ES-I3 (cell line): ENCODE measurements around the gene RFX2.

Experiments
- H3K36me3 ChIP-seq: 2 replicates; pipeline ENCODE4 v1.6.1; 2013; ENCODE audit warnings: mild to moderate bottlenecking, low read length, control low read depth, moderate library complexity; ENCODE audit not compliant: insufficient read depth
- H3K4me1 ChIP-seq: 2 replicates; pipeline ENCODE4 v1.6.1; 2013; ENCODE audit warnings: mild to moderate bottlenecking, control low read depth, low read length; ENCODE audit not compliant: insufficient read depth
- H3K9ac ChIP-seq: 2 replicates; pipeline ENCODE4 v1.6.1; 2013; ENCODE audit warnings: low read depth, mild to moderate bottlenecking, low read length, moderate library complexity
- H3K9me3 ChIP-seq: 2 replicates; pipeline ENCODE4 v1.6.1; 2013; ENCODE audit warnings: mild to moderate bottlenecking, low read length, moderate library complexity; ENCODE audit not compliant: control insufficient read depth, insufficient read depth

Gene RFX2

GRCh38 chr19:6110360-6110977 is at the start of gene RFX2:
Gene RFX2, minus strand, starts transcription at chr19:6110500. Its CDS starts 63,004 bp downstream, at chr19:6047496.
- H3K9ac ChIP-seq, result peak within 1 kb of the TSS; percentile 76
- H3K36me3 ChIP-seq, result no peaks in the 10 kb centered on the region
- H3K9me3 ChIP-seq, result no peaks in the 10 kb centered on the region
- no peaks in the 10 kb centered on the region; the same call in 1 of the 2 replicates for H3K4me1 ChIP-seq

- H3K9me3 ChIP-seq, result no peaks in the 10 kb centered on the region; the same call in 1 of the 2 replicates
Observed at GRCh38 chr19:6156033-6156432, 45.7 kb upstream of the RFX2 start.

GRCh38 chr19:6150289-6150688 is 40.0 kb upstream of the RFX2 start:
- no peaks in the 10 kb centered on the region for H3K4me1 ChIP-seq
- H3K36me3 ChIP-seq, result no peaks in the 10 kb centered on the region
- H3K9me3 ChIP-seq, result no peaks in the 10 kb centered on the region; the same call in 1 of the 2 replicates
- no peak overlapping the region for H3K9ac ChIP-seq

More at GRCh38 chr19:6156033-6156432, 45.7 kb upstream of the RFX2 start:
- no peaks in the 10 kb centered on the region for H3K36me3 ChIP-seq
- no peak overlapping the region for H3K9ac ChIP-seq
- H3K4me1 ChIP-seq, result no peaks in the 10 kb centered on the region

GRCh38 chr19:6141217-6141616 is 30.9 kb upstream of the RFX2 start:
- Histone ChIP-seq H3K36me3 (no peaks in the 10 kb centered on the region), H3K9ac (no peak overlapping the region), H3K4me1 (no peaks in the 10 kb centered on the region), H3K9me3 (no peaks in the 10 kb centered on the region)

- Histone ChIP-seq H3K36me3 (no peaks in the 10 kb centered on the region), H3K9ac (no peak overlapping the region), H3K4me1 (peaks cover 7% of the 10 kb centered on the region; the same call in 1 of the 2 replicates), H3K9me3 (no peaks in the 10 kb centered on the region)
Observed at GRCh38 chr19:6138511-6138910, 28.2 kb upstream of the RFX2 start.

- H3K9me3 ChIP-seq, result no peaks in the 10 kb centered on the region
- no peak overlapping the region for H3K9ac ChIP-seq
- peaks cover 7% of the 10 kb centered on the region; the same call in 1 of the 2 replicates for H3K4me1 ChIP-seq
- H3K36me3 ChIP-seq, result no peaks in the 10 kb centered on the region
Observed at GRCh38 chr19:6138066-6138465, 27.8 kb upstream of the RFX2 start.

GRCh38 chr19:6133231-6133630 is 22.9 kb upstream of the RFX2 start:
- no peaks in the 10 kb centered on the region for H3K9me3 ChIP-seq
- H3K36me3 ChIP-seq, result no peaks in the 10 kb centered on the region

GRCh38 chr19:6132482-6132881 is 22.2 kb upstream of the RFX2 start:
- H3K36me3 ChIP-seq, result no peaks in the 10 kb centered on the region

More at GRCh38 chr19:6133231-6133630, 22.9 kb upstream of the RFX2 start:
- no peak overlapping the region for H3K9ac ChIP-seq
- H3K4me1 ChIP-seq, result peaks cover 7% of the 10 kb centered on the region; the same call in 1 of the 2 replicates

GRCh38 chr19:6127716-6128335 is 17.5 kb upstream of the RFX2 start:
- H3K4me1 ChIP-seq, result no peaks in the 10 kb centered on the region
- H3K9ac ChIP-seq, result no peak overlapping the region

More at GRCh38 chr19:6132482-6132881, 22.2 kb upstream of the RFX2 start:
- no peak overlapping the region for H3K9ac ChIP-seq
- no peaks in the 10 kb centered on the region for H3K9me3 ChIP-seq
- H3K4me1 ChIP-seq, result peaks cover 7% of the 10 kb centered on the region; the same call in 1 of the 2 replicates

GRCh38 chr19:6126335-6126974 is 16.2 kb upstream of the RFX2 start:
- H3K36me3 ChIP-seq, result no peaks in the 10 kb centered on the region
- H3K4me1 ChIP-seq, result no peaks in the 10 kb centered on the region
- no peak overlapping the region for H3K9ac ChIP-seq
- peaks cover 7% of the 10 kb centered on the region for H3K9me3 ChIP-seq

More at GRCh38 chr19:6127716-6128335, 17.5 kb upstream of the RFX2 start:
- Histone ChIP-seq H3K9me3 (peaks cover 7% of the 10 kb centered on the region), H3K36me3 (no peaks in the 10 kb centered on the region)

- H3K4me1 ChIP-seq, result no peaks in the 10 kb centered on the region
- H3K9ac ChIP-seq, result no peak overlapping the region
- peaks cover 7% of the 10 kb centered on the region for H3K9me3 ChIP-seq
- H3K36me3 ChIP-seq, result no peaks in the 10 kb centered on the region
Observed at GRCh38 chr19:6125571-6125989, 15.3 kb upstream of the RFX2 start.

- Histone ChIP-seq H3K4me1 (no peaks in the 10 kb centered on the region), H3K36me3 (no peaks in the 10 kb centered on the region), H3K9me3 (no peaks in the 10 kb centered on the region), H3K9ac (no peak overlapping the region)
Observed at GRCh38 chr19:6119031-6119430, 8.7 kb upstream of the RFX2 start.

GRCh38 chr19:6118043-6118442 is 7.7 kb upstream of the RFX2 start:
- Histone ChIP-seq H3K9me3 (no peaks in the 10 kb centered on the region), H3K9ac (no peak overlapping the region), H3K36me3 (no peaks in the 10 kb centered on the region), H3K4me1 (no peaks in the 10 kb centered on the region)

- no peak overlapping the region for H3K9ac ChIP-seq
- H3K36me3 ChIP-seq, result no peaks in the 10 kb centered on the region
- no peaks in the 10 kb centered on the region for H3K9me3 ChIP-seq
- no peaks in the 10 kb centered on the region for H3K4me1 ChIP-seq
Observed at GRCh38 chr19:6117534-6117933, 7.2 kb upstream of the RFX2 start.
